ENCODE data around the gene PCDHA6. TPM values are rescaled to one million over a fixed set of nuclear protein-coding genes. Genes with fewer than 3 reads are reported as not detected.
"Not testable (repeated sequence)": the region's sequence is repeated elsewhere in the genome, so short reads cannot be mapped to it uniquely, and the experiment has no call there.

PCDHA6 gene
- total RNA-seq, 2 experiments from 2014 or later, result not detected

GRCh38 chr5:140870221-140871201 lies 42.8 kb downstream of the PCDHA6 start:
- H3K4me3 Mint-ChIP-seq, result no peak overlapping the region
- no peak for ATAC-seq
- no peak overlapping the region for H3K27ac Mint-ChIP-seq
- peaks cover 31% of the 10 kb centered on the region for H3K27me3 Mint-ChIP-seq
- no peak for DNase-seq
- ChIA-PET POLR2A (no interaction called here), CTCF (no interaction called here)
- intact Hi-C loops (cut with DNase I, micrococcal nuclease), result loop anchor here in 1 of 2 experiments (5.0 to 10.0 kb wide), 3 partner anchors 38 to 534 kb away; partner anchors contain the start of genes PCDHA7, PCDHGA5, PCDHGA9 and PCDHGB6
- H3K9me3 Mint-ChIP-seq (ENCODE audit: low read depth), result peaks cover 21% of the 10 kb centered on the region
- H3K4me1 Mint-ChIP-seq, result no peaks in the 10 kb centered on the region
- peaks cover 4% of the 10 kb centered on the region for H3K36me3 Mint-ChIP-seq (ENCODE audit: low read depth)

- H3K27ac Mint-ChIP-seq, result no peak within 1 kb of the TSS
- H3K36me3 Mint-ChIP-seq (ENCODE audit: low read depth), result no peaks in the 10 kb centered on the region
- H3K27me3 Mint-ChIP-seq, result peaks cover 38% of the 10 kb centered on the region
- intact Hi-C loops (cut with DNase I, micrococcal nuclease), result loop anchor here (5.0 to 10.0 kb wide), 3 partner anchors 52 to 529 kb away; partner anchors contain the start of genes PCDHAC1 (in 1 of the 2), PCDHGA5 (in 1 of the 2), PCDHGA9 (in 1 of the 2) and PCDHGB6 (in 1 of the 2)
- DNase-seq (no peak), ATAC-seq (no peak)
- POLR2A ChIA-PET, result no interaction called here
- no peaks in the 10 kb centered on the region for H3K4me1 Mint-ChIP-seq
- H3K4me3 Mint-ChIP-seq, result no peak within 1 kb of the TSS
- CTCF ChIA-PET, result interaction anchor here (0.8 to 0.9 kb wide), 2 partner anchors 16 to 166 kb away, joined by 3 to 4 read pairs; no protein-coding TSS in a partner anchor
- peaks cover 19% of the 10 kb centered on the region for H3K9me3 Mint-ChIP-seq (ENCODE audit: low read depth)
These were observed 47.6 kb downstream of the PCDHA6 start, which contains the start of gene PCDHA12 for GRCh38 chr5:140875085-140876065. PCDHA12 (plus strand) TSS chr5:140875308; CDS start chr5:140875473, 165 bp downstream.

GRCh38 chr5:140876541-140877261 lies 48.9 kb downstream of the PCDHA6 start:
- H3K36me3 Mint-ChIP-seq (ENCODE audit: low read depth); POLR2A ChIA-PET; ATAC-seq; DNase-seq; H3K4me3 Mint-ChIP-seq; H3K4me1 Mint-ChIP-seq; H3K27ac Mint-ChIP-seq: not testable (repeated sequence)
- CTCF ChIA-PET, result interaction anchor here (0.7 to 0.8 kb wide), 2 partner anchors 47 to 164 kb away, joined by 3 to 4 read pairs; no protein-coding TSS in a partner anchor
- intact Hi-C loops (cut with DNase I, micrococcal nuclease), result loop anchor here (5.0 to 10.0 kb wide), 3 partner anchors 51 to 528 kb away; partner anchors contain the start of genes PCDHAC1 (in 1 of the 2), PCDHGA5 (in 1 of the 2), PCDHGA9 (in 1 of the 2) and PCDHGB6 (in 1 of the 2)
- peaks cover 26% of the 10 kb centered on the region for H3K9me3 Mint-ChIP-seq (ENCODE audit: low read depth)
- H3K27me3 Mint-ChIP-seq, result peaks cover 47% of the 10 kb centered on the region

GRCh38 chr5:140877262-140877581 lies 49.5 kb downstream of the PCDHA6 start:
- Mint-ChIP-seq H3K9me3 (ENCODE audit: low read depth) (peaks cover 27% of the 10 kb centered on the region), H3K4me1 (no peaks in the 10 kb centered on the region), H3K36me3 (ENCODE audit: low read depth) (no peaks in the 10 kb centered on the region), H3K4me3 (no peak overlapping the region), H3K27ac (no peak overlapping the region), H3K27me3 (peaks cover 51% of the 10 kb centered on the region)
- DNase-seq, result no peak
- intact Hi-C loops (cut with DNase I, micrococcal nuclease), result loop anchor here (5.0 to 10.0 kb wide), 3 partner anchors 50 to 528 kb away; partner anchors contain the start of genes PCDHAC1 (in 1 of the 2), PCDHGA5 (in 1 of the 2), PCDHGA9 (in 1 of the 2) and PCDHGB6 (in 1 of the 2)
- POLR2A ChIA-PET, result no interaction called here
- no peak for ATAC-seq
- CTCF ChIA-PET, result no interaction called here

Other genes with a start within 250 kb of the PCDHA6 start
- gene CD14, start 194.8 kb upstream of the PCDHA6 start, total RNA-seq, result under 1 TPM; 0.26 to 0.43 TPM
- gene TMCO6, start 188.5 kb upstream of the PCDHA6 start, total RNA-seq, result 10 to 100 TPM; 36.5 to 36.6 TPM
- 10 to 100 TPM; 48.5 to 62.0 TPM for gene NDUFA2, start 180.3 kb upstream of the PCDHA6 start, total RNA-seq
- gene IK, start 180.1 kb upstream of the PCDHA6 start, total RNA-seq, result 100 to 1,000 TPM in 1 of 2 experiments, 10 to 100 TPM in 1; 97.1 to 187 TPM
- 10 to 100 TPM; 25.9 to 31.7 TPM for gene WDR55, start 163.1 kb upstream of the PCDHA6 start, total RNA-seq
- gene DND1, start 154.4 kb upstream of the PCDHA6 start, total RNA-seq, result 1 to 10 TPM; 2.1 to 3.0 TPM
- 10 to 100 TPM; 83.3 to 91.0 TPM for gene HARS1, start 136.6 kb upstream of the PCDHA6 start, total RNA-seq
- 10 to 100 TPM; 20.9 to 28.1 TPM for gene HARS2, start 136.5 kb upstream of the PCDHA6 start, total RNA-seq
- gene ZMAT2, start 127.5 kb upstream of the PCDHA6 start, total RNA-seq, result 10 to 100 TPM; 49.9 to 55.3 TPM
- not detected for gene PCDHA1, start 41.8 kb upstream of the PCDHA6 start, total RNA-seq
- gene PCDHA2, start 33.1 kb upstream of the PCDHA6 start, total RNA-seq, result not detected
- not detected for gene PCDHA3, start 26.9 kb upstream of the PCDHA6 start, total RNA-seq
- not detected for gene PCDHA4, start 20.9 kb upstream of the PCDHA6 start, total RNA-seq
- not detected for gene PCDHA5, start 6.3 kb upstream of the PCDHA6 start, total RNA-seq
- gene PCDHA7, start 6.3 kb downstream of the PCDHA6 start, total RNA-seq, result not detected
- gene PCDHA8, start 13.2 kb downstream of the PCDHA6 start, total RNA-seq, result not detected
- not detected for gene PCDHA9, start 20.4 kb downstream of the PCDHA6 start, total RNA-seq
- gene PCDHA10, start 27.9 kb downstream of the PCDHA6 start, total RNA-seq, result not detected
- not detected for gene PCDHA11, start 41.0 kb downstream of the PCDHA6 start, total RNA-seq
- not detected for gene PCDHA12, start 47.3 kb downstream of the PCDHA6 start, total RNA-seq
- gene PCDHA13, start 54.2 kb downstream of the PCDHA6 start, total RNA-seq, result not detected
- gene PCDHAC1, start 98.3 kb downstream of the PCDHA6 start, total RNA-seq, result not detected
- not detected for gene PCDHAC2, start 138.5 kb downstream of the PCDHA6 start, total RNA-seq
- gene PCDHB1, start 223.4 kb downstream of the PCDHA6 start, total RNA-seq, result not detected

Measured in activated CD4-positive, alpha-beta T cell treated with anti-CD3 and anti-CD28 coated beads for 36 hours (primary cell).